Endometrium (tissue), 2 donors: Measurements from ENCODE around the gene PXDC1.
A peak's percentile ranks its signal among the peaks of the same experiment; 100 is the strongest.
"Not testable (repeated sequence)": the region's sequence is repeated elsewhere in the genome, so short reads cannot be mapped to it uniquely, and the experiment has no call there.

Experiments used
- FAIRE-seq: peaks from 2 replicates; lab custom pipeline; 2012; peaks lifted over from hg19 to GRCh38; lab: Jason Lieb, UNC
- donor health status: control.
- donor health status: control.

The PXDC1 gene

DNA sequence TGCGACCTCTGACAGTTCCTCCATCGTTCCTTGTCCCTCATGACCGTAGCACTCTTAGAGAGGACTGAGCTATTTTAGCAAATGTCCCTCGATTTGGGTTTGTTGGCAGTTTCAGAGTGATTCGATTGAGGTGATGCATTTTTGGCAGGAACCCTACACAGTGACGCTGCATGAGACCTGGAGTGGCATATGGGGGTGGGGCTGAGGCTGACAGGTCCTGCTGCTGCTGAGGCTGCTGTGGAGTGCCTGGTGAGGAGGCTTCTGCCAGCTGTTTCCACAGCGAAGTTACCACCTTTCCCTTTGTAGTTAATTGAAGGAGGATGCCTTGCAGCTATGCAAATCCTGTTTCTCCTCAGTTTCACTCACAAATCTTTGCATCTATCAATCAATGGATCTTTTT, 19.8 kb downstream of the PXDC1 start:
- no peak for FAIRE-seq

DNA sequence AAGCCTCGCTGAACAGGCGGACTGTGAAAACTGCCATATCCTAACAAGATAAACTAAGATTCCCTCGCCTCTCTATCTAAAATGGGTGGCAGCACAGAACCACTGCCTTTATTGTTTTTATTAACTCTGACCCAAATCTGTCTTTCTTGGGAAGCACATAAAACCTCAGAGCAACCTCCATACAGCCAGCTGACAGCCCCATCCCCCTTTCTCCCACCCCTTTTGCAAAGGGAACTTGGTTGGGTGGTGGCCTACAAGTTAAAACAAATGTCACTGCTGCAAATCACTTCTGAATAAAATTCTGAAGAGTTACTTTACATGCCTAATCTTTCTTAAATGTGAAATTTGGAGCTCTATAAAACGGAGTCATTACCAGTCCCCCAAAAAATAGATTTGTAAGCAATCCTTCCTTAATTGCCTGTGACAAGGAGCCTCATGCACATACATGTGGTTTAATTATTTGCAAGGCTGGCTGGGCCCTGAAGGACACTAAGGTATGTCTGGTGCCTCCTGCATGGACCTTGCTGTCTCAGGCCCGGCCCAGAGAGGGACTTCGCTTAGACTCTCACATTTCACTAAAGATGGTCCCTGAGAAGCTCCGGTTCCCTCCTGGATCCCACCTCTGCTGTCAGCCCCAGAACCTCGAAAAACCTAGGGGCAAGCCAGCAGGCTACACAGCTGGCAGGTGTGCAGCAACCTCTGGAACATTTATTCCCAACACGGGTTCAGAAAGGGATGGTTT, 21.7 kb downstream of the PXDC1 start:
- FAIRE-seq: no peak

DNA sequence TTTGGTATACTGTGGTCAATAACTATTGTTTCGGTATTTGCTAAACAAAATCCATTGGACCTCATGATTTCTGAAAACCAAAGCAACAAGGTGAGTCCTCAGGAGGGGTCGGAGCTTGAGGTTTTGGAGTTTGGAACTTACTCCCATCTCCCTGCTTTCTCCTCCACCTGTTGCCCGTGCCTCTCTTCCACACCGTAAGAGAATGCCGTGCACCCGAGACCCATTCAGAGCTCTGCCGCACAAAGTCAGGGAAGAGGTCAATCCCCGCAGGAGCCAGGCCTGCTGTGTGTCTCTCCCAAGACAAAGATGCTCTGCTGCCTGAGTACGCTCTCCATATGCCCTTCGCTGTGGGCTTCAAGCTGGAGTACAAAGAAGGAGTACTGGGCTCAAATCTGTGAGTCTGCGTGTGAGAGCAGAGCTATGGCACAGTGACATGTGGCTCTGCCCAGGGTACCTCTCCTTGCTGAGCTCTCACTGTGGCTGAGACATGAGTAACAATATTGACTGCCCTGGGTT, 23.9 kb downstream of the PXDC1 start:
- no peak for FAIRE-seq

DNA sequence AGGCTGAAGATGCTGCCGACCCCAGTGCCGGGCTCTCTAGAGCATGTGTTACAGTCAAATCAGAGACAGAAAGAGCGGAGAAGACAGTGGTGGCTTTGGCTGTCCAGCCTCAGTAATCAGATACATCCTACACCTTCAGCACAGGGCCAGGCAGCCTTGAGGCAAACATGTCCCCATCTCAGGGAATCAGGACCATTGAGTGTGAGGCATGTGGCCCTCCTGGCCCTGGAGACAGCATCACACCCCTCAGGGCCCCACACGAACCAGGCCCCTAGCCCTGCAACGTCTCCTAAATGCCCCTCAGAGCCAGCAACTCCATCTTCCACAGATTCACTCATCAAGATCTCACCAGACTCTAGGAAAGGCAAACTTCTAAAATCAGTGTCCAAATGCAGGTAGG, 24.5 kb downstream of the PXDC1 start:
- no peak for FAIRE-seq

DNA sequence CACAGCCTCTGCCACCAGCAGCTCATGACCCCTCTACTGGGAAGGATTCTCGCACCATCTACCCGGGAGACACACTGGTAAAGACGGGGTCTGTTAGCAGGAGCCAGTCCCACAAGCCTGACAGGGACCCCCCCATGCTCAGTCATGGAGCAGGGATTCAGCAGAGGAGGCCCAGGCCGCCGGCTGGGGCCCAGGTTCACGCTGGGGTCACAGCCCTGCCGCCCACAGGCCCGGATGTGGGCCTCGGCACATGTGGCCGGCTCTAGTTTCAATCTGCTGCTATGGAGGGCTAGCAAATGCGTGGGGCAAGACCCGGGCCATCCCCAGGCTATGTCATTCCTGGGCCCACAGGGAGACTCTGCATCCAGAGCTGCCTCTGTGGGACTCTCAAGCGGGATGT, 25.1 kb downstream of the PXDC1 start:
- FAIRE-seq: no peak

DNA sequence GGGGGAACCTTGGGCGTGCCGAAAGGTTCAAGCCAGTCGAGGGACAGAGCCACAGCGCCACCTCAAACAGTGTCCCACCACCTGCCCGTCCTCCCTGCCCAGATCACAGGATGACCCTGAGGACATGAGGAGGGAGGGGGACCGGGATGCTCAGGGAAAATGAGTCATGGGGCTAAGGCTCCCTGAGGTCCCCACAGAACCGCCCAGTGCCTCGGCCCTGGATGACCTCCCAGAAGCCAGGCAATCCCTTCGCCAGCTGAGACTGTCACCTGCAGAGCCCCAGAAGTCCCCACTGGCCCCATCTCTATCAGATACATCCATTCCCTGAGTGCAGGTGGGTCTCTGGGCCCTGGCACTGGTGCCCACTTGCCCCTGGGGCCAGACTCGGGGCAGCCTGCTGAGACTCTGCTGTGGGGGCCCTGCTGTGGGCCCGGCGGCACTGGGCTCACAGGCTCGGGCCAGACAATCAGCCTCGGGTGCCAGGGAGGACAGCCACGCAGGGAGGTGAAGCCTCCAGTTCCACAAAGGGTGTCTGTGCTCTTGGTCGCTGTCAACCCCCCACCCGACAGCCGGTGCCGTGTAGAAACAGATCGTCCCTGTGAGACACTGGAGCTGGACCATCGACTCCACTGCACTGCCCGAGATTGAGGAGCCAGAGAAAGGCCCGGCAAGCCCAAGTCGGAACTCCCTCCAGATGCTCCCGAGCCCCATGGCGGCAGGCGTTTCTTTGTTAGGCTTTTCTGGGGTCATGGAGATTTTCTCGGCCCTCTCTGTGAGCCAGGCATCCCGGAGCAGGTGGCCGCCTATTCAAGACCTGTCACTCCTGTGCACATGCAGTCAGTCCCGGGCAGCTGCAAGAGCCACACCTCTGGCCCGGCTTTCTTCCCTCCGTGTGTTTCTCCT, 26.1 kb downstream of the PXDC1 start:
- no peak for FAIRE-seq

DNA sequence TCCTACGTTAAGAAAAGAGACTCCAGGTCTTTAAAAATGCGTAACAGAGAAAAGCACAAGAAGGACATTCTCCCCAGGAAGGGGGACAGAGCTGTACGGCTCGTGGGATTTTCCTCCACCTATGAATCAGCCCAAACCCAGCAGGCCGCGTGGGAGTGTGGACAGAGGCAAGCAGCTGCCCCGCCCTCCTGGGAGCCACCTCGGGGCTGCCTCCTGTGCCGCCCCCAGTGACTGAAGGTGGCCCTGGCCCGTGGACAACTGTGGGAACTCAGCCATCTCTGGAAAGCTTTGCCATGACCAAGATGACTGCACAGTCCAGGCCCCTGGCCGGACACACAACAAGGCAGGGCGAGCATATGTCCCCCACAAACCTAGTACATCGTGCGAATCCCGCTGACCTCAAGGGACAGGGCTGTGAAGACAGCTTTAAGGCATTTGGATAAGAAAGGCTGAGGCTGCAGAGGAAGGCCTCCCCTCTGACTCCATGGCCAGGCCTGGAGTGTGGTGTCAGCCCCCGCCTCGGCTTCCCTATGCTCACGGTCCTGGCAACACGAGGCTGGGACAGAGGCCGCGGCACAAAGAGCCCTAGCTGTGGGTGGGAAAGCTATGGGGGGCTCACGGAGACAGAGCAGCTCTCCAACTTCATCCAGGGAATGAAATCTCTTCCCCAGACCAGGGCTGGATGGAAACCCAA, 26.9 kb downstream of the PXDC1 start:
- FAIRE-seq: no peak

DNA sequence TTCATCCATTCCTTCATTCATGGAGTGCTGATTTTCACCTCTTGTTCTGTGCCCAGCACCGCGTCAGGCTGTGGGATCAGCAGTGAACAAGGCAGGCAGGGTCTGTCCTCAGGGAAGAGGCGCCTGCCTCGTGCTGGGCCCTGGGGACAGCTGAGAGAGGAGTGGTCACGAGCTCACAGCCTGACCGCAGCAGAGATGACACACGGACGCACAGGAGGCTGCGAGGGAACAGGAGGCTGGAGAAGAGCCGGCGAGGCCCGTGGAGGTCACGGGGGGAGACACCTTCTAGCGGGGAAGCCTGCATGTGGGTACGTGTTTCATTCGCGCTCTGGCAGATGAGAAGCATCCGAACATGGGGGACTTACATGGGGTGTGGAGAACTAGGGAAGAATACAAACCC, 27.5 kb downstream of the PXDC1 start:
- FAIRE-seq: no peak

DNA sequence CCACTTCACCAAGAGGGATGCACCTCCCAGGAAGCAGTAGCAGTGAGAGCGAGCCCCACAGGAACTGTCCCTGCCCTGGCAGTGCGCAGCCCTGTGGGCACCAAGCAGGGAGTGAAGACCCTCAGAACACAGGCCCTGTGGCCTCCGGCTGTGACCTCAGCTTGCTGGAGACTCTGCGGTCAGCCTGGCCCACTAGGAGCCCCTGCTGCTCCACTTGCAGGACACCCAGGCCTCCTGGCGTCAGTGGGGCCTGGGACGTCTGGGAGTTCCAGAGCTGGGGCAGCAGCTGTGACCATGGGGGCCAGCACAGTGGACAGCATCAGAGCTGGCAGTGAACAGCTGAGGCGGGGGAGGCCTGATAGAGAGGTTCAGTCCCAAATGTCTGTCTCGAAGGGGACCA, 28.3 kb downstream of the PXDC1 start:
- no peak for FAIRE-seq

DNA sequence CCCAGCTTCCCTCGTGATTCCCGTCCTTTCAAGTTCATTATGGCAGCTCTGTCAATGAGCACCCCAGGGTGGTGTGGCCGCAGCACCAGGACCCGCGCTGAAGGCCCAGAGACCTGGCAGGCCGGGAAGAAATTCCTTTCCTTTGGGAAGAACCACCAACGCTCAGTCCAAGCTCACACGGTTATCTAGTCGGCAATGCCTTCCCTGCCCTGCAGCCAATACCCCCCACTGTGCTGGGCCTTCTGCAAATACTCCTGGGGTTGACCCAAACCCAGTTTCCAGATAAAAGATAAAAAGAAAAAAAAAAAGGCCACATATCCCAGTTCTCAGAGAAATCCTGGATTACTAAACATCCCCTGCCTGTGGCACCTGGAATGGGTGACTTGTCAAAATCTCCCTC, 28.7 kb downstream of the PXDC1 start:
- no peak for FAIRE-seq

DNA sequence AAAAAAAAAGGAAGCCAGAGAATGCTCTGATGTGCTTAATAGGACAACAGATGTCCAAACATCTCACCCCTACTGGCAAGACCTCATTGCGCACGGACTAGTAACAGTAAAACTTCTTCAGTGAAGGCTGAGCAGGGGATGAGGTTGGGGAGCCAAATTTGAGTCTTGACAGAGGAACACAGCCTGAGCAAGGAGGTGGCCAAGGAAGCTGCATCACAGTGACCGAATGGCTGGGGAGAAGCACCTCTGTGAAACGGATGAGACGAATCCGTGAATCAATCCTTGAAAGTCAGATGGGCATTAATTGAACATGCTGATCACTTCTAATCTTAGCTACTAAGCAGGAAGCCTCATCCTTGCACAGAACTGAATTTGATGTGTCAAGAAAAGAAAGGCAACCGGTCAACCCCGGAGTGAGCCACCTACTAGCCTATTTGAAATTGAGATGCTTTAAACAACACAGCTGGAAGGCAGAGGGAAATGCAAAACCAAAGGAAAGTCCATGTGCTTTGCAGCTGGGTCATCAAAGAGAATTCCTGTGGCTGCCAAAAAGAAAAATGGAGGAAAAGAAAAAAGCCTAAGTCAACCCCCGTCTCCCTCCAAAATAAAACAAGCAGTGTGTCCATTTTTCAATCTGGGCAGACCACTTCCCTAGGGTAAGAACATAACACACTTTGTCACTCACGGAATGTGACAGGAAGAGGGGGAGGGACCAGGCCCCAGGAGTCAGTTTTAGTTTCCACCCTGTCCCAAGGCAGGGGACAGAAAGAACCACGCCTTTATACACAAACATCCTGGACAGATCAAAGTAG, 29.5 kb downstream of the PXDC1 start:
- peak; percentile 98 for FAIRE-seq

DNA sequence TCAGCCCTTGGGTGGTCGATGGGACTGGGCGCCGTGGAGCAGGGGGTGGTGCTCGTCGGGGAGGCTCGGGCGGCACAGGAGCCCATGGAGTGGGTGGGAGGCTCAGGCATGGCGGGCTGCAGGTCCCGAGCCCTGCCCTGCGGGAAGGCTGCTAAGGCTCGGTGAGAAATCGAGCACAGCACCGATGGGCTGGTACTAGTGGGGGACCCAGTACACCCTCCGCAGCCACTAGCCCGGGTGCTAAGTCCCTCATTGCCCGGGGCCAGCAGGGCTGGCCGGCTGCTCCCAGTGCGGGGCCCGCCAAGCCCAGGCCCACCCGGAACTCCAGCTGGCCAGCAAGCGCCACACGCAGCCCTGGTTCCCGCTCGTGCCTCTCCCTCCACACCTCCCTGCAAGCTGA, 30.7 kb downstream of the PXDC1 start:
- FAIRE-seq: not testable (repeated sequence)

DNA sequence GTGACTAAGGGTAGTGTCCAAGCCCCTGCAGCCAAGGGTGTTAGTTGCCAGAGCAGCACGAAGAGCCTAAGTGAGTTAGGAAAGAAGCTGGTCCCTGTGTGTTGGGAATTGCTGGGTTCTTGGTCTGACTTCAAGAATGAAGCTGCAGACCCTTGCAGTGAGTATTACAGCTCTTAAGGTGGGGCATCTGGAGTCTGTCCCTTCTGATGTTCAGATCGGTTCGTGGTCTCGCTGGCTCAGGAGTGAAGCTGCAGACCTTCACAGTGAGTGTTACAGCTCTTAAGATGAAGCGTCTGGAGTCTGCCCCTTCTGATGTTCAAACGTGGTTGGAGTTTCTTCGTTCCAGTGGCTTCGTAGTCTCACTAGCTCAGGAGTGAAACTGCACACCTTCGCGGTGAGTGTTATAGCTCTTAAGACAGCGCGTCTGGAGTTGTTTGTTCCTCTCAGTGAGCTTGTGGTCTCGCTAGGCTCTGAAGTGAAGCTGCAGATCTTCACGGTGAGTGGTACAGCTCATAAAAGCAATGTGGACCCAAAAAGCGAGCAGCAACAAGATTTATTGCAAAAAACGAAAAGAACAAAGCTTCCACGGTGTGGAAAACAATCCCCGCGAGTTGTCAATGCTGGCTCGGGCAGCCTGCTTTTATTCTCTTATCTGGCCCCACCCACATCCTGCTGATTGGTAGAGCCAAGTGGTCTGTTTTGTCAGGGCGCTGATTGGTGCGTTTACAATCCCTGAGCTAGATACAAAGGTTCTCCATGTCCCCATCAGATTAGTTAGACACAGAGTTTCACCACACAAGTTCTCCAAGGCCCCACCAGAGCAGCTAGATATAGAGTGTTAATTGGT, 31.8 kb downstream of the PXDC1 start:
- no peak for FAIRE-seq

DNA sequence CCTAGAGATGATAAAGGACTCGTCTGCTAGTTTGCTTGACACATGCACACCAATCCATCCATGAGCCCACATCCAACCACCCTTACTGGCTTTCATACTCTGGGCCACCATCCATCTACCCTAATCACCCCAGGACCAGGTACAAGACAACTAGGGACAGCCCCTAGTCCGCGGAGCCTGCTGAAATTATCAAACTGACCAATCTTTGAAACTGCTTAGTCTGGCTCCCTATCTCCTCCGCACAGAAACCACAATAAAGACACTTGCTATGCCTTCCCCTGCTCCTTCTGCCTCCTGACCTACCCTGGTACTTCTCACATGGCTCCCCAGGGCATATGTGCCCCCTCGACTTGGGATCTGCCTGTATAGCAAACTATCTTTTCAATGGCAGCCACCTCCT, 33.1 kb downstream of the PXDC1 start:
- no peak for FAIRE-seq

DNA sequence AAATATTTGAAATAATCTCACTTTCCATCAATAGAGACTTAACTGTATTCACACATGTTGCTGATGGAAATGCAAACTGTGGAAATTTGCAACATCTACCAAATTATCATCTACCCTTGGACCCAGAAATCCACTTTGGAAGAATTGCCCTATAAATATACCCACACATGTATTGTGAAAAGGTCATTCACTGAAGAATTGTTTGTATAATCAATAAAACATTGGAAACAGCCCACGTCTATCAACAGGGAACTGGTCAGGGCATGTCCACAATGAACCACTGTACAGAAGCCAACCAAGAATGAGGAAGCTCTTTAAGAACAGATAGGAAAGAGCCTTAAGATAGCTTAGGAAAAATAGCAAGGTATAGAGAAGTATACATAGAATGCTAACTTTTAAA, 36.2 kb downstream of the PXDC1 start:
- no peak for FAIRE-seq

DNA sequence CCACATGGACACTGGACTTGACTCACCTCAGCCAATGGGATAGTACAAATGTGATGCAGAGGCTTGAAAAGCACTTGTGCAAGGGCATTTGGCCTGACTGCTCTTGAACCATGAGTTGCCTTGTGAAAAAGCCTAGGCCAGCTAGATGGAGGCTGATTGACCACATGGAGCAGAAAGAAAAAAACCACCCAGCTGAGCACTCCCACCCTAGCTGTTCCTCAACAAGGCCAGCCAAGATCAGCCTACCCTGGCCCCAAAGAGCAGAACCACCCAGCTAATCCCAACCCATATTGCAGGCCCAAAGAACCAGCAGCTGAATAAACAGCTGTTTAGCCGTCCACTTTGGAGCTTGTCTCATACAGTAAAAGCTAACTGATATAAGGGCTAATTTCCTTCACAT, 36.7 kb downstream of the PXDC1 start:
- FAIRE-seq: no peak

DNA sequence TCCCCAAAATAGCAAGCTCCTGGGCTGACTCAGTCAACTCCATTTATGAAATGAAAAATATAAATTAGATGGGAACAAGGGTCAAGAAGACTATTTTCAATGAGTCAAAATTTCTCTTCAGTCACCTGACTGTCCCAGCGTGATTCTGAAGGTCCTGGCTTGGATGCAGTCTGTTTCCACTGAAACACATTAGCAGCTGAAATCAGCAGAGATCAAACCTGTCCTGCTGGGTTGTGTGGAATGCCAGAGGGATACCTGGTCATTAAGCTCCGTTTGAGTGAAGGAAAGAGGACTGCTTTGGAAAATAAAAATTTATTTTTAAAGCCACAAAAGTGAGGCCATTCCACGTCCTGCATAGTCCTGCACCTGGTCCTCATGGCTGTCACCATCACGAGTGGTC, 37.4 kb downstream of the PXDC1 start:
- FAIRE-seq: no peak

DNA sequence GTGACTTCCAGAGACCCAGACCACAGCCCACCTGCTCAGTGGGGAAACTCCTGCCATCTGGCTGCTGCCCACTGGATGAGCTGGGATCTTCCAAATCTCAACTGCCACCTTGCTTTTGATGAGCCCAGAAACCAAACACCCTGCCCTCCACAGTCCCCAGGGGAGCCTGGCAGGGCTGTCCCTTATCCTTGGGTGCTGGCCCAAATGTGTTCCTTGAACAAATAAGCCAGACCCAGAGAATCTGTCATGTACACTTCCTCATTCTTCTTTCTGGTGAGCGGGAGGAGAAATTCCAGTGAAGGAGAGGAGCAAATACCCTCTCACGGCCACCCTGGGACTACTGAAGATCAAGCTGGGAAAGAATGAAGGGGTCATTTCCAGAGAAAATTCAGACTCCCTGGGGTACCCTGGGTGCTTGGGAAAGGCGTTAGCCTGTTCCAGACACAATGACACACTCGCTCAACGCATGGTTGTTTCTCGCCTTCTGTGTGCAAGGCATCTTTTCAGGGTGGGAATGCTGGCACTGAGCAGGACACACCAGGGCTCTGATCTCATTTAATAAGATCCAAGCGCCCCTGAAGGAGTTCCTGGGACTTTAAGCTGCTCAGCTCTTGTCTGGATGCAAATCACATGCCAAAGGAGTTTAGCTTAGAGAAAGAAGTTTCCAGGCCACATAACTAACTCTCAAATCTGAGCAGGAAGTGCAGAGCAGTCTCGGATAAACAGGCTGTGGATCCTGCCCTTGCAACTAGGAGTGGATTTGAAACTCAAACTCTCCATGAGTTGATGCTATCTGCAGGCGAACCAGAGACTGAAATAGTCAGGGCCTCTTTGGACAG, 38.5 kb downstream of the PXDC1 start:
- no peak for FAIRE-seq

DNA sequence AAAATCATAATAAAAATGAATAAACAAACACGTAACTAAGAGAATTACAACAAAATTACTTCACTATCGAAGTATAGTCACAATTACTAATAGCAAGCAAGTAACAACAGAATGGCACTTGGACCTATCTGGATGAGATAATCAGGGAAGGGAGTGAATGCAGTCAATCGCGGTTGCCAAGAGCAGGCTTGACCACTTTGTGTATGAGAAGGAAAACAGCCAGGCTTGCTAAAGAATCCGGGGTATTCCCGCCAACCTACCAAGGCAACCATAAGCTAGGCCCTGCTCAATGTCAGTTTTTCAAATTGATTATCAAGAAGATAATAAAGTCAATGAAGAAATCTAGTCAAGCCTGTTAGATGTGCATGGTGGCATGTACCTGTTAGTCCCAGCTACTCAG, 39.7 kb downstream of the PXDC1 start:
- no peak for FAIRE-seq

DNA sequence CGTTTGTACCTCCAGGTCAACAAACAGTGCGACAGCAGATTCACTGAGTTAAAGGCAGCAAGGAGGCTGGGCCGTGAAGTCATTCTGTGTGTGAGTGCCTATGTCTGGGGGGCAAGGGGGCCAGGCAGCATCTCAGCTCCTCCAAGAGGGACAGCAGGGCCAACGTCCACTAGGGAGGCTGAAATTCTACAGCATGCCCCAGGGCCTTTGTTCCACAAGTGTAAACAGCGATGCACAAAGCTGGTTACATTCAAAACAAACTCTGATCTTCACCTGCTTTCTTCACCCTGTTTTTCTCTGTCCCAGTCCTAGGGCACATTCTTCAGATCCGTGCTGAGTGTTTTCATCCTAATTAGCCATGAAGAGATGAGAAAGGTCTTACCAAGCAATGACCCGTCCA, 41.1 kb downstream of the PXDC1 start:
- FAIRE-seq: no peak
